ENCODE measurements around the gene FREY1.

GRCh38 chr11:45870706-45871105 lies 36.4 kb downstream of the FREY1 start:
- TF ChIP-seq, protein P1, sequence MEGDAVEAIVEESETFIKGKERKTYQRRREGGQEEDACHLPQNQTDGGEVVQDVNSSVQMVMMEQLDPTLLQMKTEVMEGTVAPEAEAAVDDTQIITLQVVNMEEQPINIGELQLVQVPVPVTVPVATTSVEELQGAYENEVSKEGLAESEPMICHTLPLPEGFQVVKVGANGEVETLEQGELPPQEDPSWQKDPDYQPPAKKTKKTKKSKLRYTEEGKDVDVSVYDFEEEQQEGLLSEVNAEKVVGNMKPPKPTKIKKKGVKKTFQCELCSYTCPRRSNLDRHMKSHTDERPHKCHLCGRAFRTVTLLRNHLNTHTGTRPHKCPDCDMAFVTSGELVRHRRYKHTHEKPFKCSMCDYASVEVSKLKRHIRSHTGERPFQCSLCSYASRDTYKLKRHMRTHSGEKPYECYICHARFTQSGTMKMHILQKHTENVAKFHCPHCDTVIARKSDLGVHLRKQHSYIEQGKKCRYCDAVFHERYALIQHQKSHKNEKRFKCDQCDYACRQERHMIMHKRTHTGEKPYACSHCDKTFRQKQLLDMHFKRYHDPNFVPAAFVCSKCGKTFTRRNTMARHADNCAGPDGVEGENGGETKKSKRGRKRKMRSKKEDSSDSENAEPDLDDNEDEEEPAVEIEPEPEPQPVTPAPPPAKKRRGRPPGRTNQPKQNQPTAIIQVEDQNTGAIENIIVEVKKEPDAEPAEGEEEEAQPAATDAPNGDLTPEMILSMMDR (IDR thresholded peaks at IDR 0.05 in 4 of 5, conservative IDR thresholded peaks at IDR 0.05 in 1 of 5), result no peak
- TF ChIP-seq POLR2A (IDR thresholded peaks at IDR 0.05), result no peak
